Effector memory CD4-positive, alpha-beta T cell (primary cell): ENCODE measurements around the gene HSPB8.

Experiments
- DNase-seq, 3 donors: peaks; one replicate each; pipeline ENCODE4 v3.0.0-alpha.2; 2020
- H3K27ac ChIP-seq: 2 replicates; pipeline ENCODE4 v1.7.0; 2013; ENCODE audit warnings: mild to moderate bottlenecking, low read length, moderate library complexity; ENCODE audit not compliant: insufficient read depth, poor library complexity, severe bottlenecking
- H3K27me3 ChIP-seq: replicated peaks from 2 replicates; pipeline ENCODE4 v1.7.0; 2013; ENCODE audit warnings: mild to moderate bottlenecking, low read length; ENCODE audit not compliant: insufficient read depth, control insufficient read depth, poor library complexity, severe bottlenecking
- H3K36me3 ChIP-seq: 2 replicates; pipeline ENCODE4 v1.7.0; 2013; ENCODE audit warnings: mild to moderate bottlenecking, low read length, moderate library complexity; ENCODE audit not compliant: control insufficient read depth, insufficient read depth
- H3K4me1 ChIP-seq: 2 replicates; pipeline ENCODE4 v1.7.0; 2013; ENCODE audit warnings: low read length, mild to moderate bottlenecking; ENCODE audit not compliant: control insufficient read depth, insufficient read depth, poor library complexity, severe bottlenecking
- H3K4me3 ChIP-seq: 2 replicates; pipeline ENCODE4 v1.7.0; 2013; ENCODE audit warnings: low read length, low read depth, mild to moderate bottlenecking; ENCODE audit not compliant: insufficient read depth, poor library complexity, severe bottlenecking
- H3K9me3 ChIP-seq: 2 replicates; pipeline ENCODE4 v1.7.0; 2013; ENCODE audit warnings: mild to moderate bottlenecking, low read length, moderate library complexity; ENCODE audit not compliant: control insufficient read depth

Gene HSPB8

GRCh38 chr12:119181202-119181601 is 2.5 kb downstream of the HSPB8 start:
- Histone ChIP-seq H3K36me3 (no peaks in the 10 kb centered on the region), H3K4me1 (no peaks in the 10 kb centered on the region), H3K27me3 (no peaks in the 10 kb centered on the region), H3K4me3 (no peak overlapping the region), H3K9me3 (no peaks in the 10 kb centered on the region), H3K27ac (no peak overlapping the region)
- DNase-seq = no peak

- no peaks in the 10 kb centered on the region for H3K27me3 ChIP-seq
- H3K36me3 ChIP-seq = no peaks in the 10 kb centered on the region
- H3K9me3 ChIP-seq = no peaks in the 10 kb centered on the region
- no peak for DNase-seq
- no peak overlapping the region for H3K4me3 ChIP-seq
- no peak overlapping the region for H3K27ac ChIP-seq
- no peaks in the 10 kb centered on the region for H3K4me1 ChIP-seq
These were observed 3.2 kb downstream of the HSPB8 start for GRCh38 chr12:119181944-119182343.

- H3K36me3 ChIP-seq = no peaks in the 10 kb centered on the region
- no peaks in the 10 kb centered on the region for H3K9me3 ChIP-seq
- no peak overlapping the region for H3K4me3 ChIP-seq
- no peak for DNase-seq
- no peaks in the 10 kb centered on the region for H3K4me1 ChIP-seq
- H3K27me3 ChIP-seq = no peaks in the 10 kb centered on the region
- no peak overlapping the region for H3K27ac ChIP-seq
These were observed 4.2 kb downstream of the HSPB8 start for GRCh38 chr12:119182701-119183493.

GRCh38 chr12:119183942-119184695 is 5.4 kb downstream of the HSPB8 start:
- Histone ChIP-seq H3K27me3 (no peaks in the 10 kb centered on the region), H3K4me3 (no peak overlapping the region), H3K27ac (no peak overlapping the region), H3K9me3 (no peaks in the 10 kb centered on the region), H3K36me3 (no peaks in the 10 kb centered on the region), H3K4me1 (no peaks in the 10 kb centered on the region)
- no peak for DNase-seq

GRCh38 chr12:119195256-119195655 is 16.5 kb downstream of the HSPB8 start:
- no peak overlapping the region for H3K27ac ChIP-seq
- H3K4me3 ChIP-seq = no peak overlapping the region
- no peak for DNase-seq
- no peaks in the 10 kb centered on the region for H3K27me3 ChIP-seq
- no peaks in the 10 kb centered on the region for H3K4me1 ChIP-seq
- H3K9me3 ChIP-seq = no peaks in the 10 kb centered on the region
- no peaks in the 10 kb centered on the region for H3K36me3 ChIP-seq

GRCh38 chr12:119198440-119198839 is 19.7 kb downstream of the HSPB8 start:
- Histone ChIP-seq H3K4me3 (no peak overlapping the region), H3K4me1 (no peaks in the 10 kb centered on the region), H3K36me3 (no peaks in the 10 kb centered on the region), H3K27me3 (no peaks in the 10 kb centered on the region), H3K9me3 (no peaks in the 10 kb centered on the region), H3K27ac (no peak overlapping the region)
- DNase-seq = no peak

GRCh38 chr12:119200601-119201000 is 21.9 kb downstream of the HSPB8 start:
- Histone ChIP-seq H3K4me3 (no peak overlapping the region), H3K27ac (no peak overlapping the region), H3K36me3 (no peaks in the 10 kb centered on the region), H3K27me3 (no peaks in the 10 kb centered on the region), H3K9me3 (no peaks in the 10 kb centered on the region), H3K4me1 (no peaks in the 10 kb centered on the region)
- DNase-seq = no peak

- no peaks in the 10 kb centered on the region for H3K4me1 ChIP-seq
- no peak for DNase-seq
- H3K36me3 ChIP-seq = no peaks in the 10 kb centered on the region
- no peak overlapping the region for H3K4me3 ChIP-seq
- H3K27ac ChIP-seq = no peak overlapping the region
- H3K27me3 ChIP-seq = no peaks in the 10 kb centered on the region
- no peaks in the 10 kb centered on the region for H3K9me3 ChIP-seq
These were observed 23.2 kb downstream of the HSPB8 start for GRCh38 chr12:119201789-119202543.

- Histone ChIP-seq H3K27me3 (no peaks in the 10 kb centered on the region), H3K4me1 (no peaks in the 10 kb centered on the region), H3K27ac (no peak overlapping the region), H3K36me3 (no peaks in the 10 kb centered on the region), H3K9me3 (no peaks in the 10 kb centered on the region), H3K4me3 (no peak overlapping the region)
- no peak for DNase-seq
These were observed 23.8 kb downstream of the HSPB8 start for GRCh38 chr12:119202544-119202943.

- Histone ChIP-seq H3K9me3 (no peaks in the 10 kb centered on the region), H3K36me3 (no peaks in the 10 kb centered on the region), H3K4me3 (no peak overlapping the region), H3K27me3 (no peaks in the 10 kb centered on the region), H3K27ac (no peak overlapping the region), H3K4me1 (no peaks in the 10 kb centered on the region)
- no peak for DNase-seq
These were observed 25.4 kb downstream of the HSPB8 start for GRCh38 chr12:119204131-119204530.
